RWPE1 (cell line): Measurements from ENCODE around the gene NCOA6.
A peak's percentile ranks its signal among the peaks of the same experiment; 100 is the strongest.

ENCODE experiments used
- CTCF ChIA-PET: fragments of 350-600 bp; sonication (Branson Sonifier 250); formaldehyde crosslinking; extraction: SDS; loops from one replicate; lab custom pipeline; 2021; lab: Yijun Ruan, JAX
- POLR2A ChIA-PET: fragments of 400-600 bp; formaldehyde crosslinking; extraction: SDS; loops from one replicate; lab custom pipeline; 2020; ENCODE audit warnings: antibody characterized with exemption; ENCODE audit not compliant: low non-redundant PET; lab: Yijun Ruan, JAX
- DNase-seq: peaks from one replicate; pipeline ENCODE4 v3.0.0; 2012; ENCODE audit warnings: low spot score
- H3K27ac ChIP-seq: fragments of 450-650 bp; 2 replicates; pipeline ENCODE4 v1.5.1; 2017
- CTCF ChIP-seq: fragments of 450-650 bp; conservative IDR thresholded peaks from 2 replicates; pipeline ENCODE4 v1.5.1; 2017; ENCODE audit warnings: low read depth, mild to moderate bottlenecking

Gene NCOA6

GRCh38 chr20:34708621-34709043 is 116.8 kb downstream of the NCOA6 start:
- H3K27ac ChIP-seq = peak overlapping the region; percentile 90
- POLR2A ChIA-PET = no interaction called here
- TF ChIP-seq CTCF = peak; percentile 89
- CTCF ChIA-PET = interaction anchor here (0.6 to 3.0 kb wide), 7 partner anchors 13 to 396 kb away, joined by 3 to 28 read pairs (median 4); no protein-coding TSS in a partner anchor
- peak; percentile 55 for DNase-seq

GRCh38 chr20:34706912-34707784 is 118.3 kb downstream of the NCOA6 start:
- ChIA-PET CTCF (interaction anchor here (1.2 to 3.0 kb wide), 5 partner anchors 19 to 394 kb away, joined by 4 to 28 read pairs (median 5); partner anchors contain the start of gene PIGU), POLR2A (no interaction called here)
- no peak for TF ChIP-seq CTCF
- peak overlapping the region; percentile 37 for H3K27ac ChIP-seq
- DNase-seq = no peak

GRCh38 chr20:34706302-34706875 is 119.1 kb downstream of the NCOA6 start:
- ChIA-PET POLR2A (interaction anchor here (0.6 kb wide), 1 partner anchor 443 kb away, joined by 5 read pairs; no protein-coding TSS in a partner anchor), CTCF (interaction anchor here (0.6 to 2.1 kb wide), 6 partner anchors 16 to 549 kb away, joined by 3 to 24 read pairs (median 12); no protein-coding TSS in a partner anchor)
- no peak for TF ChIP-seq CTCF
- peak overlapping the region; percentile 89 for H3K27ac ChIP-seq
- DNase-seq = no peak

GRCh38 chr20:34705397-34706301 is 119.8 kb downstream of the NCOA6 start:
- CTCF ChIA-PET = interaction anchor here (0.6 to 2.1 kb wide), 9 partner anchors 16 to 548 kb away, joined by 3 to 24 read pairs (median 4); no protein-coding TSS in a partner anchor
- POLR2A ChIA-PET = interaction anchor here (0.6 kb wide), 1 partner anchor 442 kb away, joined by 5 read pairs; no protein-coding TSS in a partner anchor
- peak overlapping the region; percentile 89 for H3K27ac ChIP-seq

GRCh38 chr20:34705008-34705396 is 120.4 kb downstream of the NCOA6 start:
- no peak for DNase-seq
- TF ChIP-seq CTCF = no peak
- H3K27ac ChIP-seq = peak overlapping the region; percentile 89
- ChIA-PET CTCF (interaction anchor here (0.6 to 2.1 kb wide), 7 partner anchors 65 to 393 kb away, joined by 3 to 24 read pairs (median 11); no protein-coding TSS in a partner anchor), POLR2A (interaction anchor here (0.5 kb wide), 1 partner anchor 767 kb away, joined by 7 read pairs; no protein-coding TSS in a partner anchor)

More at GRCh38 chr20:34705397-34706301, 119.8 kb downstream of the NCOA6 start:
- peak; percentile 90 for DNase-seq
- TF ChIP-seq CTCF = peak; percentile 39; the same call in 1 of the 2 replicates
